ELF-1 (cell line): ENCODE data around the gene NFIA.

Experiments
- DNase-seq: peaks from one replicate; pipeline ENCODE4 v3.0.0-alpha.2; 2016; ENCODE audit warnings: low read depth, low spot score

The NFIA gene

DNA sequence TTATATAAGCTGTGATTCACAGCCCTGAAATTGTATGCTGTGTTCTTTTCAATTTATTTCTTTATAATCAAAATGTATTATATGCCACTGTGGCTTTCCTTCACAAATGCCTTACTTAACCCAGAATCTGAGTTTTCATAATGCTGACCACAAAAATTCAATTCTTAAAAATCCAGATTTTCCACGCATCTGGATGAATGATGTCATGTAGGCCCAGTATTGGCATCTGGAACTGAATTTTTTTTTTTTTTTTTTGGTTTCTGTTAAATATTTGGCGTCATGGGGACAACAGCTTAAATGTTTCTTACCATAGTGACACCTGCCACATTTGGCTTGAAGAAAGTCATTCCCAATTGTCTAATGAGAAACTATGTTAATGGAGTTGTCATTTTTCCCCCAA is 345.8 kb downstream of the NFIA start:
- no peak for DNase-seq

GRCh38 chr1:61432616-61433388 is 350.4 kb downstream of the NFIA start:
- no peak for DNase-seq

- no peak for DNase-seq
Observed at GRCh38 chr1:61433646-61434045, 351.3 kb downstream of the NFIA start.

- DNase-seq: no peak
Observed at GRCh38 chr1:61434276-61434675, 351.9 kb downstream of the NFIA start.

- no peak for DNase-seq
Observed at GRCh38 chr1:61435226-61435625, 352.9 kb downstream of the NFIA start.

DNA sequence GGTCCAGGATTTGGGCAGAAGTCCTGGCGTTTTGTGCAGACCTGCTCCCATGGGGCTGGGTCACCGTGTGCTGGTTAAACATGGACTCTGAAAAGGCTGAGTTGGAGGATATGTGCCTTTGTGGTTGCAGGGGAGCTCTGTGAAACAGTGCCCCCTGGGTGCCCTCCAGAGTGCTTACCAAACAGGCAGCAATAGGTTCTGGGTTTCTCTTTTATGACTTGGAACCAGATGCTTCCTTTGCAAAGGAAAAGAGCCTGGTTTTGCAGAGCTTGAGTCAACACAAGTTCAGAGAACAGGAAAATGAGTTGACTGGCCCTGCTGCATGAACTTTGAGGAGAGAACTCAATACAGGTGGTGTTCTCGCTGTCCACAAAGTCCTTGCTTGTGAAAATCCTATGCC is 353.7 kb downstream of the NFIA start:
- DNase-seq: peak; percentile 29

DNA sequence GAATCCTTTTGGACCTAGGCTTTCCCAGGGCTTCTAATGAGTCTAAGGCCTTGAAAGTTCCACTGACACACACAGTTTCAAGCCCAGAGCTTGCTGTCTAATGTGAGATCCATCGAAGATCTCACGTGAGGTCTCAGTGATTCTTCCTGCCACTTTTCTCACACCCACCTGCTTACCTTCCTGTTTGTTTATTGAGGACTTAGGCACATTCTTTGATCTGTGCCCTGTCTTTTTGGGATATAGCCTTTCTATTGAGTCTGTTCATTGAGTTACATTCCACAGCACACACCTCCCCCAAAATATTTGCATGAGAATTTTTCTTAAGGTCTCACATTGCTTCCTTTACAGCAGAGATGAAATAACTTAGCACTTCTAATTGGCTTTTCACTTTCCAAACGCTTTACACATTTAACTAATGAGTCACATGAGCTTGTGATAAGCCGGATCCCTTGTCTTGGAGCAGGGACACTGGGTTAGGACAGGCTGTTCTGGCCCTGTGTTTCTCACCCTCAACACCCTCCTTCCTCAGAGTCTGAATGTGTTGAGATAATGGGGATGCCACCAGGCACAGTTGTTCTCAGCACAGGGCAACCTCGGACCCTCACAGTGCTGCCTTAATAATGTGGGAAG is 354.2 kb downstream of the NFIA start:
- DNase-seq: peak; percentile 21

DNA sequence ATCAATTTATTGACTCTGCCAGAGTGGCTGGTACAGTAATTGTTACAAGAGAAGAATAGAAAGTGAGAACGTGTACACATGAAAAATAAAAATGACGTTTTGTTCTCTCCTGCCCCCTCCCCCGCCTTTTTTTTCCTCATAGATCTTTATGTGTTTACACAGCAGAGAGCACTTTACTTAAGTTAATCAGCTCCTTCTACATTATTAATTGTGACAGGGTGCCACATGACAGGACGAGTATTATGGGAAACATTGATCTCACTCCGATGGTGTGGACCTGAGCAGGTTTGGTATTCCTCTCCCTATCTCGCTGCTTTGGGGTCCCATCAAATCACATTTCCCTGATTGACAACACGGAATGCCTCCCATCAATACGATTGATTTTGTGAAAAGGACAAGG is 356.9 kb downstream of the NFIA start:
- no peak for DNase-seq

- DNase-seq: no peak
Observed at GRCh38 chr1:61441723-61442262, 359.4 kb downstream of the NFIA start.

GRCh38 chr1:61442544-61442943 is 360.2 kb downstream of the NFIA start:
- no peak for DNase-seq

- no peak for DNase-seq
Observed at GRCh38 chr1:61444288-61444687, 361.9 kb downstream of the NFIA start.

- DNase-seq: no peak
Observed at GRCh38 chr1:61445269-61445825, 363.0 kb downstream of the NFIA start.

- no peak for DNase-seq
Observed at GRCh38 chr1:61446531-61446991, 364.2 kb downstream of the NFIA start.

DNA sequence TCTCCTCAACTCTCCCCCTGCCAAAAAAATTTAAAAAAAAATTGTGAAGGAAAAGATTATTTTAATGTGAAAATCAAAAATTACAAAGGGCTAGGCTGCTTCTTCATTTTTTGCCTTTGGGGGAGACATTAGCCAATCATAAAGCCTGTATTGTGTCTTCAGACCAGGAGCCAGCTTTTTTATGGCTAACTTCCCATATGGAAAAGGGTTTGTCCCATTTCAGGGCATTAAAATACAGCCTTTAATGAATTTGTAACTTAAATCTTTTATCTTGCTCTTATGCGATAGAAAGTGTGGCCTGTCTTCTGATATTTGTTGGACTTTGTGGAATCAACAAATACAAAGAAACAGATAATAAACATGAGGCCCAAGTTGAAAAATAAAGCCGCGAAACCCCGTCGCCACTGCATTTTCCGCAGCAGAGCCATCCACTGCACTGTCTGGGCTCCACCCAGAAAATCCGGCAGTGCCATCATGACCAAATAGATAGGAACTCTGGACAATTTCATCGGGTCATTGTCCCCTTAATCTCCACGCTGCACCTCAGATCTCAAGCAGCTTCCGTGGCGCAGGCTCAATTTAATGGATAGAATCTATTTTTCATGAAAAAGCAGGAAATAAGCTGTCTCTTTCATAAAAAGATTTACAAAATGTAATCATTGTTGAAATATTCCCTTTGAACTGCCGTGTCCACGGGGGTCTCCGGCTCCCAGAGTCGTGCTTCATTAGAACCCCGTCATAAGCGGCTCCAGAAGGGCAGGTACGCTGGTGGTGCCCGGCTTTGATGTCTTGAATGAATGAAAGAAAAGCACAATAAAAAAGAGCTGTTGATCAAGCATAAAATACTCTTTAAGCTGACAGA is 365.0 kb downstream of the NFIA start:
- no peak for DNase-seq

DNA sequence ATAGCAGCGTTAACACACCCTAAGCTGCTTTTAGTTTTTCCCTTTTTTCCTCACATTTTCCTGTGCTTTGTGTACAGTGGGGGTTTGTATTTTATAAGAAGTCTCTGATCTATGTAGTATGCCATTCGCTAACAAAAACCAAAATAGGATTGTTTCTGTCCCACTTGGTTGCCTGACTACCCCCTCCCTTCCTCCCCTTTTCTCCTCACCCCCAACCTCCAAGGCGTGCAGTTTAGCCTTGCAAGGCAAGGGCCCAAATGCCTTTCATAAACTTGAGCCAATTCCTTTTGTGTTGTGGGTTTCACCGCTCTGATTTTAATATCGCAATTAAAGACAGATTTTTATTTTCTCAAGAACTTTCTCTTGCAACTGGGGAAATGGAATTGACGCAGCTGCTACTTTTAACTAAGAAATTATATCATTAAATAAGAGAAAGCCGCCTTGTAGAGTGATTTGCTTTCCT is 365.6 kb downstream of the NFIA start:
- DNase-seq: no peak

DNA sequence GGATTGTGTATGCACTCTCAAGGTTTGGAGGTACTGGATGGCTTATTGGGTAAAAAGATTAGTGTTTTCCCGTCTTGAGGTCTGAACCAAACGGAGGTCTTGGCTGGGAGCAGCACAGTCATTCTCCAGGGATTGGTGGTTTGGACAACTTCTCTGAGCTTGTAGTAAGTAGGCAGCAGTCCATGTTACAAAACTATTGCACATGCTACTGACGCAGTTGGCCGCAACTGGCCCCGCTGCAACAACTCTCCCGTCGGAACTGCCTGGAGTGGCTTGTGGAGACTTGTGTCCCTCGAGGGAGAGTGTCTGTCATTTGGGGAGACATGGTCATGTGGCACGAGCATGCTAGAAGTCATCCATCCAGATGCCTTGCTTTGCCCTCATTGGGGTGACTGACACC is 366.6 kb downstream of the NFIA start:
- no peak for DNase-seq

- DNase-seq: no peak
Observed at GRCh38 chr1:61449410-61449809, 367.0 kb downstream of the NFIA start.

DNA sequence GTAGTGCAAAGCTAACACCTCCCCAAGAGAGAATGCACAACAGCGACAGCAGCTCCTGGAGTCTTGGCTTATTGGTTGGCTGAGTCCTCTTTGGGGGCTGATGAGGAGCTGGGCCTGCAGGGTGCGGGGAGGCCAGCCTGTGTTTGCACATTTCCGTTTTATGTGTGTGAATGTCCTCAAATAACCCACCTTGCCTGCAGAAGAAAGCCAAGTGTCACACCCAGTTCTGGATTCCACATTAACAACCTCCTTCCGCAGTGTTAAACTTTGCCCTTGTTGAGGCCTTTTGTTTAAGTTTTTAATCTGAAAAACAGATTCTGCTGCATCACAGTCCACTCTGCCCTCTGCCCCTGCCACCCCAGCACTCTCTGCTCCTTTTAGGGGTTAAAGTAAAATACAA is 368.1 kb downstream of the NFIA start:
- DNase-seq: no peak

- no peak for DNase-seq
Observed at GRCh38 chr1:61450872-61451571, 368.7 kb downstream of the NFIA start.

GRCh38 chr1:61451572-61451968 is 369.2 kb downstream of the NFIA start:
- no peak for DNase-seq
